Activated naive CD4-positive, alpha-beta T cell treated with anti-CD3 and anti-CD28 coated beads, Interleukin-2, amount 50 U/mL, for 16 hours (primary cell): ENCODE measurements around the gene USP10.
A peak's percentile ranks its signal among the peaks of the same experiment; 100 is the strongest.

Source experiments
- DNase-seq: peaks from one replicate; pipeline ENCODE4 v3.0.0-alpha.2; 2020

The USP10 gene

GRCh38 chr16:84753412-84754326, 53.9 kb downstream of the USP10 start:
- no peak for DNase-seq

- peak; percentile 51 for DNase-seq
These were observed 54.6 kb downstream of the USP10 start for GRCh38 chr16:84754353-84754856.

GRCh38 chr16:84754956-84755672, 55.3 kb downstream of the USP10 start:
- DNase-seq = no peak

- DNase-seq = no peak
These were observed 57.0 kb downstream of the USP10 start for GRCh38 chr16:84756830-84757229.

- no peak for DNase-seq
These were observed 58.8 kb downstream of the USP10 start for GRCh38 chr16:84758627-84759026.

GRCh38 chr16:84759061-84759460, 59.3 kb downstream of the USP10 start:
- DNase-seq = no peak

GRCh38 chr16:84759906-84760305, 60.1 kb downstream of the USP10 start:
- no peak for DNase-seq

- no peak for DNase-seq
These were observed 61.9 kb downstream of the USP10 start for GRCh38 chr16:84761448-84762368.

GRCh38 chr16:84763164-84763563, 63.4 kb downstream of the USP10 start:
- DNase-seq = no peak

GRCh38 chr16:84763629-84764028, 63.8 kb downstream of the USP10 start:
- no peak for DNase-seq

- no peak for DNase-seq
These were observed 65.2 kb downstream of the USP10 start for GRCh38 chr16:84764970-84765369.

GRCh38 chr16:84765616-84766580, 66.1 kb downstream of the USP10 start:
- no peak for DNase-seq

GRCh38 chr16:84766978-84767773, 67.4 kb downstream of the USP10 start:
- no peak for DNase-seq

GRCh38 chr16:84768061-84768807, 68.4 kb downstream of the USP10 start:
- no peak for DNase-seq

GRCh38 chr16:84768808-84769197, 69.0 kb downstream of the USP10 start:
- DNase-seq = no peak

- no peak for DNase-seq
These were observed 69.6 kb downstream of the USP10 start for GRCh38 chr16:84769416-84769815.

- no peak for DNase-seq
These were observed 73.5 kb downstream of the USP10 start for GRCh38 chr16:84773312-84773711.

- DNase-seq = no peak
These were observed 75.0 kb downstream of the USP10 start for GRCh38 chr16:84774810-84775209.

GRCh38 chr16:84775262-84775810, 75.5 kb downstream of the USP10 start:
- DNase-seq = no peak

GRCh38 chr16:84777435-84777834, 77.6 kb downstream of the USP10 start:
- DNase-seq = no peak
